Testis (tissue), 5 donors: Measurements from ENCODE around the gene OTUD6A. TPM values are rescaled to one million over a fixed set of nuclear protein-coding genes. Genes with fewer than 3 reads are reported as not detected.

Source experiments
- DNase-seq: peaks from one replicate; pipeline ENCODE4 v3.0.0-alpha.2; 2019
- H3K27ac ChIP-seq, 2 donors: fragments of 200-600 bp; sonication (generic); one replicate each; pipeline ENCODE4 v1.5.1; 2019
- H3K27me3 ChIP-seq: fragments of 200-600 bp; sonication (generic); one replicate; pipeline ENCODE4 v1.5.1; 2019
- H3K36me3 ChIP-seq: fragments of 200-600 bp; sonication (generic); one replicate; pipeline ENCODE4 v1.5.1; 2017; ENCODE audit warnings: low read depth; ENCODE audit errors: missing control alignments
- H3K4me1 ChIP-seq: fragments of 200-600 bp; sonication (generic); one replicate; pipeline ENCODE4 v1.5.1; 2019
- H3K4me3 ChIP-seq, 2 donors: fragments of 200-600 bp; sonication (generic); one replicate each; pipeline ENCODE4 v1.5.1; 2017 to 2019
- H3K9me3 ChIP-seq: fragments of 200-600 bp; sonication (generic); one replicate; pipeline ENCODE4 v1.5.1; 2017
- CTCF ChIP-seq, 3 experiments: fragments of 450-650 bp in 2 of 3; fragments of 200-600 bp in 1 of 3; sonication (generic) in 1 of 3; IDR thresholded peaks; one replicate each; pipeline ENCODE4 v1.5.1; 2016 to 2019; ENCODE audit warnings: antibody characterized with exemption in 3 of 3, mild to moderate bottlenecking in 2 of 3, moderate library complexity in 1 of 3
- POLR2A ChIP-seq: fragments of 450-650 bp; IDR thresholded peaks from one replicate; pipeline ENCODE4 v1.6.1; 2017; ENCODE audit warnings: antibody characterized with exemption, mild to moderate bottlenecking, moderate library complexity
- WGBS, 2 donors: methylation state at CpG; one replicate each; pipeline ENCODE4 v1.1.5; 2018; 5-methylcytosine and 5-hydroxymethylcytosine counted together
- intact Hi-C: fragments of 100-400 bp; cut with DNase I; formaldehyde crosslinking; loops from one replicate; pipeline ENCODE4 v1.15.1; 2023; ENCODE audit warnings: low total_unique reads
- long read RNA-seq, 2 donors: transcript quantifications; one replicate each; lab custom pipeline, GENCODE V29; 2026
- polyA plus RNA-seq: library from polyadenylated mRNA; stranded (reverse); fragments of 350-450 nt; fragmentation: Illumina TruSeq; extraction: RNeasy Lipid Tissue Mini Kit (QIAGEN cat#74804); gene quantifications from one replicate; pipeline ENCODE4 v1.2.3, GENCODE V29; 2014; ENCODE audit warnings: low read depth, low replicate concordance; ENCODE audit not compliant: insufficient read depth
- total RNA-seq, 2 donors: library from RNA; depleted of rRNA; stranded (reverse); fragments of >200 nt; gene quantifications; one replicate each; pipeline ENCODE4 v1.2.3, GENCODE V29; 2016

OTUD6A gene
- 10 to 100 TPM in 1 of 2 donors, 1 to 10 TPM in 1; 6.9 to 17.9 TPM for total RNA-seq
- 8.1 TPM for polyA plus RNA-seq
- long read RNA-seq, donor 1: 0 reads
- long read RNA-seq, donor 2: 0 reads

GRCh38 chrX:70062076-70062475 lies at the start of gene OTUD6A:
OTUD6A (plus strand) TSS chrX:70062457; CDS start chrX:70062525, 68 bp downstream.
- intact Hi-C loops: no loop called here
- peak within 1 kb of the TSS; percentile 7 for H3K4me3 ChIP-seq
- 72 to 98% methylated on average over 7 to 14 of the region's 14 CpGs for WGBS, 2 donors
- no peaks in the 10 kb centered on the region for H3K9me3 ChIP-seq
- H3K4me1 ChIP-seq: no peaks in the 10 kb centered on the region
- H3K27ac ChIP-seq: no peak within 1 kb of the TSS
- no peak for TF ChIP-seq POLR2A
- no peak for TF ChIP-seq CTCF (IDR thresholded peaks at IDR 0.05)
- DNase-seq: peak; percentile 56
- no peaks in the 10 kb centered on the region for H3K27me3 ChIP-seq
- H3K36me3 ChIP-seq: no peaks in the 10 kb centered on the region

- 83% methylated on average over 4 of the region's 4 CpGs; no CpG with 5 or more reads in 1 of the 2 donors for WGBS, 2 donors
- TF ChIP-seq CTCF (IDR thresholded peaks at IDR 0.05): no peak
- TF ChIP-seq POLR2A: no peak
- Histone ChIP-seq H3K27me3 (no peaks in the 10 kb centered on the region), H3K4me1 (no peaks in the 10 kb centered on the region), H3K4me3 (no peak overlapping the region), H3K9me3 (no peaks in the 10 kb centered on the region), H3K27ac (no peak overlapping the region), H3K36me3 (no peaks in the 10 kb centered on the region)
- no peak for DNase-seq
- intact Hi-C loops: no loop called here
Measured at GRCh38 chrX:70012756-70013155, 49.5 kb upstream of the OTUD6A start.

- intact Hi-C loops: no loop called here
- TF ChIP-seq POLR2A (no peak), CTCF (IDR thresholded peaks at IDR 0.05) (no peak)
- Histone ChIP-seq H3K36me3 (no peaks in the 10 kb centered on the region), H3K9me3 (no peaks in the 10 kb centered on the region), H3K4me3 (no peak overlapping the region), H3K4me1 (no peaks in the 10 kb centered on the region), H3K27me3 (no peaks in the 10 kb centered on the region), H3K27ac (no peak overlapping the region)
- WGBS, 2 donors: 42 to 70% methylated on average over 4 of the region's 5 CpGs
- peak; percentile 21 for DNase-seq
Measured at GRCh38 chrX:70013466-70014381, 48.5 kb upstream of the OTUD6A start.

GRCh38 chrX:70016513-70016912 lies 45.7 kb upstream of the OTUD6A start:
- 91 to 100% methylated on average over 2 of the region's 2 CpGs for WGBS, 2 donors
- no peak overlapping the region for H3K4me3 ChIP-seq
- H3K4me1 ChIP-seq: no peaks in the 10 kb centered on the region
- TF ChIP-seq CTCF (IDR thresholded peaks at IDR 0.05) (no peak), POLR2A (no peak)
- no peaks in the 10 kb centered on the region for H3K27me3 ChIP-seq
- H3K36me3 ChIP-seq: no peaks in the 10 kb centered on the region
- H3K9me3 ChIP-seq: no peaks in the 10 kb centered on the region
- DNase-seq: no peak
- H3K27ac ChIP-seq: no peak overlapping the region
- intact Hi-C loops: no loop called here
